Prostate gland (tissue), 2 donors: ENCODE results near the gene PGA5.
"Not testable (repeated sequence)": the region's sequence is repeated elsewhere in the genome, so short reads cannot be mapped to it uniquely, and the experiment has no call there.

Source experiments
- POLR2A ChIP-seq: fragments of 450-650 bp; IDR thresholded peaks from one replicate; pipeline ENCODE4 v1.6.1; 2016; ENCODE audit warnings: antibody characterized with exemption, mild to moderate bottlenecking
- TF ChIP-seq, protein P1 (sequence below), 4 experiments: fragments of 200-600 bp in 2 of 4; fragments of 450-650 bp in 2 of 4; sonication (generic) in 2 of 4; IDR thresholded peaks; 1 replicate in 3 of 4; 2 replicates in 1 of 4; pipeline ENCODE4 v1.5.1; 2016 to 2019; ENCODE audit warnings: antibody characterized with exemption in 4 of 4, mild to moderate bottlenecking in 2 of 4, moderate library complexity in 2 of 4

DNA sequence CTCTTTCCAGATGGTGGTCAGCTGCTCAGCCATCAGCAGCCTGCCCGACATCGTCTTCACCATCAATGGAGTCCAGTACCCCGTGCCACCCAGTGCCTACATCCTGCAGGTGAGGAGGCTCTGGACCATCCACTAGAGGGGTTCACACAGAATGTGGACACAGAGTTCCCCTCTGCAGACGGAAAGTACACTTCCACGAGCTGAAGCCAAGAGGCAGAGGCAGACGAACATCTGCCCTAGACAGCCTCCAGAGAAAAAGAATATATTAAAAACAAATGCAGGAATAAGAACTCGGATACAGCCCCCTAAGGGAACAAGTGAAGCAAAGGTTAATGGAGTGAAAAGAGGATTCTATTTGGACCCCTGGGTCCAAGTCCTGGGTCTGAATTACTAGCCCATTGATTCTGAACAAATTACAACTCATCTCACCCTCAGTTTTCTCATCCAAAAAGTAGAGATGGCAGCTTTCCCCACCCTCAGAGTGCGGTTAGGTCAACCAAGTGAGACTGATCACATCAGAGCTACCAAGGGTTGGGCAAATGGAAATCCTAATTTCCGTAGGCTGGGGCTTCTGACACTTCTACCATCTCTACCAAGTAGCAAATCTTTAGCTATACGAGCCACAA, 29.5 kb upstream of the PGA5 start:
- TF ChIP-seq, protein P1, sequence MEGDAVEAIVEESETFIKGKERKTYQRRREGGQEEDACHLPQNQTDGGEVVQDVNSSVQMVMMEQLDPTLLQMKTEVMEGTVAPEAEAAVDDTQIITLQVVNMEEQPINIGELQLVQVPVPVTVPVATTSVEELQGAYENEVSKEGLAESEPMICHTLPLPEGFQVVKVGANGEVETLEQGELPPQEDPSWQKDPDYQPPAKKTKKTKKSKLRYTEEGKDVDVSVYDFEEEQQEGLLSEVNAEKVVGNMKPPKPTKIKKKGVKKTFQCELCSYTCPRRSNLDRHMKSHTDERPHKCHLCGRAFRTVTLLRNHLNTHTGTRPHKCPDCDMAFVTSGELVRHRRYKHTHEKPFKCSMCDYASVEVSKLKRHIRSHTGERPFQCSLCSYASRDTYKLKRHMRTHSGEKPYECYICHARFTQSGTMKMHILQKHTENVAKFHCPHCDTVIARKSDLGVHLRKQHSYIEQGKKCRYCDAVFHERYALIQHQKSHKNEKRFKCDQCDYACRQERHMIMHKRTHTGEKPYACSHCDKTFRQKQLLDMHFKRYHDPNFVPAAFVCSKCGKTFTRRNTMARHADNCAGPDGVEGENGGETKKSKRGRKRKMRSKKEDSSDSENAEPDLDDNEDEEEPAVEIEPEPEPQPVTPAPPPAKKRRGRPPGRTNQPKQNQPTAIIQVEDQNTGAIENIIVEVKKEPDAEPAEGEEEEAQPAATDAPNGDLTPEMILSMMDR (IDR thresholded peaks at IDR 0.05), result not testable (repeated sequence)
- not testable (repeated sequence) for TF ChIP-seq POLR2A
